Spleen (tissue), 13 donors: Measurements from ENCODE around the gene BTC. TPM values are rescaled to one million over a fixed set of nuclear protein-coding genes. Genes with fewer than 3 reads are reported as not detected.

Experiments used
- DNase-seq: peaks from one replicate; pipeline ENCODE4 v3.0.0-alpha.2; 2020
- H3K27ac ChIP-seq, 8 donors: fragments of 200-600 bp; sonication (generic) in 7 of 8; 1 replicate in 4 of 8; 2 replicates in 4 of 8; pipeline versions ENCODE4 v1.5.0 to v1.8.0; 2016 to 2021; ENCODE audit warnings: inconsistent platforms in 4 of 8, mild to moderate bottlenecking in 4 of 8, moderate library complexity in 1 of 8
- H3K27me3 ChIP-seq, 7 donors: fragments of 200-600 bp; sonication (generic) in 6 of 7; replicated peaks in 1 of 7; 1 replicate in 4 of 7; 2 replicates in 3 of 7; pipeline versions ENCODE4 v1.5.0 to v1.8.0; 2016 to 2021; ENCODE audit warnings: inconsistent platforms in 3 of 7, mild to moderate bottlenecking in 1 of 7
- H3K36me3 ChIP-seq, 6 donors: fragments of 200-600 bp; sonication (generic) in 5 of 6; 1 replicate in 4 of 6; 2 replicates in 2 of 6; pipeline versions ENCODE4 v1.5.0 to v1.8.0; 2016 to 2021; ENCODE audit warnings: inconsistent platforms in 2 of 6
- H3K4me1 ChIP-seq, 6 donors: fragments of 200-600 bp; sonication (generic) in 5 of 6; 1 replicate in 3 of 6; 2 replicates in 3 of 6; pipeline versions ENCODE4 v1.5.0 to v1.8.0; 2016 to 2021; ENCODE audit warnings: inconsistent platforms in 3 of 6
- H3K4me3 ChIP-seq, 8 donors: fragments of 200-600 bp; sonication (generic) in 7 of 8; 1 replicate in 4 of 8; 2 replicates in 4 of 8; pipeline versions ENCODE4 v1.5.0 to v1.8.0; 2016 to 2021; ENCODE audit warnings: inconsistent platforms in 4 of 8, mild to moderate bottlenecking in 4 of 8, moderate library complexity in 2 of 8
- H3K9me3 ChIP-seq, 8 donors: fragments of 200-600 bp; sonication (generic) in 7 of 8; 1 replicate in 4 of 8; 2 replicates in 4 of 8; pipeline versions ENCODE4 v1.5.0 to v1.8.0; 2016 to 2021; ENCODE audit warnings: inconsistent platforms in 4 of 8
- CTCF ChIP-seq, 11 experiments: fragments of 200-600 bp in 7 of 11; fragments of 450-650 bp in 4 of 11; sonication (generic) in 4 of 11; IDR thresholded peaks in 8 of 11; conservative IDR thresholded peaks in 3 of 11; 1 replicate in 7 of 11; 2 replicates in 4 of 11; pipeline versions ENCODE4 v1.4.0 to v1.8.0; 2016 to 2021; ENCODE audit warnings: antibody characterized with exemption in 11 of 11, inconsistent platforms in 4 of 11, mild to moderate bottlenecking in 1 of 11
- POLR2A ChIP-seq, 3 donors: fragments of 450-650 bp; IDR thresholded peaks; one replicate each; pipeline ENCODE4 v1.5.1; 2017; ENCODE audit warnings: antibody characterized with exemption in 3 of 3, mild to moderate bottlenecking in 1 of 3
- POLR2AphosphoS5 ChIP-seq, 3 donors: sonication (generic); formaldehyde crosslinking; IDR thresholded peaks; one replicate each; pipeline ENCODE4 v1.5.1; 2017; ENCODE audit warnings: antibody characterized with exemption in 3 of 3
- WGBS, 5 donors: extraction: QIAGEN DNeasy Blood & Tissue Kit in 3 of 5; methylation state at CpG; one replicate each; pipeline versions ENCODE4 v1.1.5 to v1.1.7; 2013 to 2018; 5-methylcytosine and 5-hydroxymethylcytosine counted together
- intact Hi-C: fragments of 100-400 bp; cut with DNase I; formaldehyde crosslinking; loops from one replicate; pipeline ENCODE4 v1.15.0; 2023; ENCODE audit warnings: low total_unique reads
- long read RNA-seq, 2 donors: transcript quantifications; one replicate each; lab custom pipeline, GENCODE V29; 2026
- polyA plus RNA-seq, 3 donors: library from polyadenylated mRNA; stranded (reverse); fragments of 200-250 nt; gene quantifications; one replicate each; pipeline ENCODE4 v1.2.1, GENCODE V29; 2013
- total RNA-seq, 7 donors: library from RNA; depleted of rRNA in 3 of 7; stranded (reverse); fragments of >200 nt in 3 of 7; fragmentation: NEBNext Ultra II Directional in 4 of 7; extraction: Animal tissue kit (Norgen Biotek cat#: 25700) in 4 of 7; gene quantifications; one replicate each; pipeline versions ENCODE4 v1.1.0 to v1.2.1, GENCODE V29; 2016 to 2021
- donor health status: healthy with polysubstance abuse.
- donor health status: DM: no; HTN: no; CAD: no; lungs with moderate emphysema.
- donor health status: DM: no; HTN: no; CAD: no.
- donor health status: Bipolar disorder and iron deficiency.
- donor health status: healthy.
- donor health status: DM: no; HTN: no; CAD: no.
- donor health status: DM: yes; HTN: yes; CAD: no.

Gene BTC
- total RNA-seq: under 1 TPM in 2 of 7 donors, not detected in 5; 0.51 to 0.93 TPM
- polyA plus RNA-seq: under 1 TPM; 0.06 to 0.11 (median 0.06) TPM
- long read RNA-seq, donor 1: 0 reads
- long read RNA-seq, donor 2: 0 reads

GRCh38 chr4:74794382-74795010 is at the start of gene BTC:
TSS of gene BTC (minus strand) at chr4:74794523. CDS start at chr4:74794325, 198 bp downstream.
- TF ChIP-seq POLR2A (IDR thresholded peaks at IDR 0.05) (no peak), POLR2AphosphoS5 (IDR thresholded peaks at IDR 0.05) (no peak), CTCF (IDR thresholded peaks at IDR 0.05 in 8 of 11, conservative IDR thresholded peaks at IDR 0.05 in 3 of 11) (no peak)
- no peak within 1 kb of the TSS for H3K27ac ChIP-seq
- no peaks in the 10 kb centered on the region for H3K36me3 ChIP-seq
- H3K27me3 ChIP-seq: peaks cover 5 to 64% (median 18%) of the 10 kb centered on the region in 7 donors
- H3K4me3 ChIP-seq: peak within 1 kb of the TSS; percentile 12 to 69 (median 35)
- H3K4me1 ChIP-seq: peaks cover 3 to 13% (median 10%) of the 10 kb centered on the region in 6 donors
- intact Hi-C loops: no loop called here
- no peak for DNase-seq
- 2 to 11% (median 2%) methylated on average over 16 to 24 of the region's 24 CpGs for WGBS, 5 donors
- H3K9me3 ChIP-seq: no peaks in the 10 kb centered on the region

GRCh38 chr4:74840936-74841509 is 46.7 kb upstream of the BTC start:
- WGBS, 5 donors: 78 to 84% (median 80%) methylated on average over 7 of the region's 7 CpGs
- intact Hi-C loops: no loop called here
- no peaks in the 10 kb centered on the region for H3K9me3 ChIP-seq
- no peak overlapping the region for H3K4me3 ChIP-seq
- H3K27me3 ChIP-seq: no peaks in the 10 kb centered on the region
- no peaks in the 10 kb centered on the region for H3K4me1 ChIP-seq
- DNase-seq: no peak
- H3K27ac ChIP-seq: no peak overlapping the region
- no peak for TF ChIP-seq POLR2A (IDR thresholded peaks at IDR 0.05)
- TF ChIP-seq POLR2AphosphoS5 (IDR thresholded peaks at IDR 0.05): no peak
- no peak for TF ChIP-seq CTCF (IDR thresholded peaks at IDR 0.05 in 8 of 11, conservative IDR thresholded peaks at IDR 0.05 in 3 of 11)
- no peaks in the 10 kb centered on the region for H3K36me3 ChIP-seq

GRCh38 chr4:74838746-74839370 is 44.5 kb upstream of the BTC start:
- no peaks in the 10 kb centered on the region for H3K4me1 ChIP-seq
- TF ChIP-seq POLR2AphosphoS5 (IDR thresholded peaks at IDR 0.05) (no peak), POLR2A (IDR thresholded peaks at IDR 0.05) (no peak), CTCF (IDR thresholded peaks at IDR 0.05 in 8 of 11, conservative IDR thresholded peaks at IDR 0.05 in 3 of 11) (no peak)
- no peaks in the 10 kb centered on the region for H3K36me3 ChIP-seq
- no peak overlapping the region for H3K4me3 ChIP-seq
- 78 to 91% (median 89%) methylated on average over 4 of the region's 4 CpGs for WGBS, 5 donors
- DNase-seq: no peak
- intact Hi-C loops: no loop called here
- H3K9me3 ChIP-seq: no peaks in the 10 kb centered on the region
- no peak overlapping the region for H3K27ac ChIP-seq
- H3K27me3 ChIP-seq: no peaks in the 10 kb centered on the region

GRCh38 chr4:74830928-74831327 is 36.6 kb upstream of the BTC start:
- TF ChIP-seq POLR2AphosphoS5 (IDR thresholded peaks at IDR 0.05) (no peak), CTCF (IDR thresholded peaks at IDR 0.05 in 8 of 11, conservative IDR thresholded peaks at IDR 0.05 in 3 of 11) (no peak), POLR2A (IDR thresholded peaks at IDR 0.05) (no peak)
- Histone ChIP-seq H3K9me3 (peaks cover 0 to 16% (median 11%) of the 10 kb centered on the region in 8 donors), H3K4me1 (no peaks in the 10 kb centered on the region), H3K4me3 (no peak overlapping the region), H3K27ac (no peak overlapping the region), H3K36me3 (no peaks in the 10 kb centered on the region), H3K27me3 (no peaks in the 10 kb centered on the region)
- no peak for DNase-seq
- 60 to 81% (median 67%) methylated on average over 1 of the region's 1 CpG for WGBS, 5 donors
- intact Hi-C loops: no loop called here
